ENCODE results near the gene CARD14. TPM values are rescaled to one million over a fixed set of nuclear protein-coding genes. Genes with fewer than 3 reads are reported as not detected.
A peak's percentile ranks its signal among the peaks of the same experiment; 100 is the strongest.

CARD14 gene
- total and polyA plus RNA-seq, 2 of the 13 experiments (the other 11 are each of a cell fraction or from before 2014, with no cell fraction given), result 0.11 TPM; not detected in 1

DNA sequence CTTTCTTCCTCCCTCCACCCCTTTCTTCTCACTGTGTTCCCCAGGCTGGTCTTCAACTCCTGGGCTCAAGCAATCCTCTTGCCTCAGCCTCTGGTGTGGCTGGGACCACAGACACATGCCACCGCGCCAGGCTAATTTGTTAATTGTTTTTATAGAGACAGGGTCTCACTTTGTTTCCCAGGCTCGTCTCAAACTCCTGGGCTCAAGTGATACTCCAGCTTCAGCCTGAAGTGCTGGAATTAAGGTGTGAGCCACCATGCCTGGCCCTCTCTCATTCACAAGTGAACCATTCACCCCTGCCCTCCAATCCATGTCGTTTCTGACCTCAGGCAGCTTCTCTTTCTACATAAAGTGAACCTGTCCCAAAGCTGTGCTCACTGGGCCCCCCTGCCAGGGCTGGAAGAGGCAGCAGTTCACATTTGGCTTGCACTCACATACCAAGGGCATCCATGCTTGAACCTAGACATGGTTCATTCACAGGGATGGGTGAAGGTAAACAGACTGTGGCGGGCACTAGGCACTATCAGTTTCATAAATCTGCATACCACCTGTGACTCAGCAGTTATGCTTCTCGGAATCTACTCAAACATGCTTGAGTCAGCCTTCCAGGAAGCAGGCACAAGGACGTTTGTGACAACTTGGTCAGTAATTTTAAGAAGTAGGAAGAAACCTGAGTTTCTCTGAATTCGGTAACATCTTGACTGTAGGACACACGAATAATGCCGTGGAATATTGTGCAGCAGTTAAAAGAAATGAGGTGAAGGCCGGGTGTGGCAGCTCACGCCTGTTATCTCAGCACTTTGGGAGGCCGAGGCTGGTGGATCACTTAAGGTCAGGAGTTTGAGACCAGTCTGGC lies 84.8 kb downstream of the CARD14 start (continued):
- TF ChIP-seq MAFF (IDR thresholded peaks at IDR 0.05; ENCODE audit: low read depth, low read length) (peak; percentile 96), ZNF777 (CRISPR knock-in tag; IDR thresholded peaks at IDR 0.05) (no peak), ZNF546 (CRISPR knock-in tag; conservative IDR thresholded peaks at IDR 0.05) (no peak), IKZF4 (CRISPR knock-in tag; IDR thresholded peaks at IDR 0.05; ENCODE audit: borderline replicate concordance, low read depth, not compliant biosample characterization) (no peak), SOX13 (IDR thresholded peaks at IDR 0.05) (no peak), SOX13 (CRISPR knock-in tag; conservative IDR thresholded peaks at IDR 0.05 in 1 of 2, IDR thresholded peaks at IDR 0.05 in 1 of 2) (peak in 1 of 2 experiments; percentile 57; a peak in 1 of 4 replicates), HNRNPH1 (optimal IDR thresholded peaks at IDR 0.05; ENCODE audit: low read depth, low read length) (no peak), HNF4A (CRISPR knock-in tag; IDR thresholded peaks at IDR 0.05) (0 out of 2 replicates have a peak, but pooled peaks have one; percentile 16), GATAD1 (CRISPR knock-in tag; IDR thresholded peaks at IDR 0.05) (0 out of 2 replicates have a peak, but pooled peaks have one; percentile 24), ARNT (IDR thresholded peaks at IDR 0.05) (no peak), ATRX (CRISPR knock-in tag; IDR thresholded peaks at IDR 0.05; ENCODE audit: borderline replicate concordance) (no peak), ZBTB21 (CRISPR knock-in tag; IDR thresholded peaks at IDR 0.05) (no peak), ZNF33B (CRISPR knock-in tag; IDR thresholded peaks at IDR 0.05) (no peak)
- TF ChIP-seq, protein P1, sequence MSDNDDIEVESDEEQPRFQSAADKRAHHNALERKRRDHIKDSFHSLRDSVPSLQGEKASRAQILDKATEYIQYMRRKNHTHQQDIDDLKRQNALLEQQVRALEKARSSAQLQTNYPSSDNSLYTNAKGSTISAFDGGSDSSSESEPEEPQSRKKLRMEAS (IDR thresholded peaks at IDR 0.05), result 0 out of 2 replicates have a peak, but pooled peaks have one; percentile 29
- TF ChIP-seq, protein P2, sequence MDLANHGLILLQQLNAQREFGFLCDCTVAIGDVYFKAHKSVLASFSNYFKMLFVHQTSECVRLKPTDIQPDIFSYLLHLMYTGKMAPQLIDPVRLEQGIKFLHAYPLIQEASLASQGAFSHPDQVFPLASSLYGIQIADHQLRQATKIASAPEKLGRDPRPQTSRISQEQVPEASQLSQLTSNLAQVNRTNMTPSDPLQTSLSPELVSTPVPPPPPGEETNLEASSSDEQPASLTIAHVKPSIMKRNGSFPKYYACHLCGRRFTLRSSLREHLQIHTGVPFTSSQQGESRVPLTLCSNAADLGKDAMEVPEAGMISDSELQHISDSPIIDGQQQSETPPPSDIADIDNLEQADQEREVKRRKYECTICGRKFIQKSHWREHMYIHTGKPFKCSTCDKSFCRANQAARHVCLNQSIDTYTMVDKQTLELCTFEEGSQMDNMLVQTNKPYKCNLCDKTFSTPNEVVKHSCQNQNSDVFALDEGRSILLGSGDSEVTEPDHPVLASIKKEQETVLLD (CRISPR knock-in tag; IDR thresholded peaks at IDR 0.05; ENCODE audit: low read depth), result no peak
- TF ChIP-seq, protein P3, sequence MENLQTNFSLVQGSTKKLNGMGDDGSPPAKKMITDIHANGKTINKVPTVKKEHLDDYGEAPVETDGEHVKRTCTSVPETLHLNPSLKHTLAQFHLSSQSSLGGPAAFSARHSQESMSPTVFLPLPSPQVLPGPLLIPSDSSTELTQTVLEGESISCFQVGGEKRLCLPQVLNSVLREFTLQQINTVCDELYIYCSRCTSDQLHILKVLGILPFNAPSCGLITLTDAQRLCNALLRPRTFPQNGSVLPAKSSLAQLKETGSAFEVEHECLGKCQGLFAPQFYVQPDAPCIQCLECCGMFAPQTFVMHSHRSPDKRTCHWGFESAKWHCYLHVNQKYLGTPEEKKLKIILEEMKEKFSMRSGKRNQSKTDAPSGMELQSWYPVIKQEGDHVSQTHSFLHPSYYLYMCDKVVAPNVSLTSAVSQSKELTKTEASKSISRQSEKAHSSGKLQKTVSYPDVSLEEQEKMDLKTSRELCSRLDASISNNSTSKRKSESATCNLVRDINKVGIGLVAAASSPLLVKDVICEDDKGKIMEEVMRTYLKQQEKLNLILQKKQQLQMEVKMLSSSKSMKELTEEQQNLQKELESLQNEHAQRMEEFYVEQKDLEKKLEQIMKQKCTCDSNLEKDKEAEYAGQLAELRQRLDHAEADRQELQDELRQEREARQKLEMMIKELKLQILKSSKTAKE (CRISPR knock-in tag; IDR thresholded peaks at IDR 0.05; ENCODE audit: borderline replicate concordance), result 0 out of 2 replicates have a peak, but pooled peaks have one; percentile 23
- TF ChIP-seq, protein P4, sequence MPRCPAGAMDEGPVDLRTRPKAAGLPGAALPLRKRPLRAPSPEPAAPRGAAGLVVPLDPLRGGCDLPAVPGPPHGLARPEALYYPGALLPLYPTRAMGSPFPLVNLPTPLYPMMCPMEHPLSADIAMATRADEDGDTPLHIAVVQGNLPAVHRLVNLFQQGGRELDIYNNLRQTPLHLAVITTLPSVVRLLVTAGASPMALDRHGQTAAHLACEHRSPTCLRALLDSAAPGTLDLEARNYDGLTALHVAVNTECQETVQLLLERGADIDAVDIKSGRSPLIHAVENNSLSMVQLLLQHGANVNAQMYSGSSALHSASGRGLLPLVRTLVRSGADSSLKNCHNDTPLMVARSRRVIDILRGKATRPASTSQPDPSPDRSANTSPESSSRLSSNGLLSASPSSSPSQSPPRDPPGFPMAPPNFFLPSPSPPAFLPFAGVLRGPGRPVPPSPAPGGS (CRISPR knock-in tag; IDR thresholded peaks at IDR 0.05), result peak; percentile 60; the same call in 1 of the 2 replicates
- TF ChIP-seq, protein P5, sequence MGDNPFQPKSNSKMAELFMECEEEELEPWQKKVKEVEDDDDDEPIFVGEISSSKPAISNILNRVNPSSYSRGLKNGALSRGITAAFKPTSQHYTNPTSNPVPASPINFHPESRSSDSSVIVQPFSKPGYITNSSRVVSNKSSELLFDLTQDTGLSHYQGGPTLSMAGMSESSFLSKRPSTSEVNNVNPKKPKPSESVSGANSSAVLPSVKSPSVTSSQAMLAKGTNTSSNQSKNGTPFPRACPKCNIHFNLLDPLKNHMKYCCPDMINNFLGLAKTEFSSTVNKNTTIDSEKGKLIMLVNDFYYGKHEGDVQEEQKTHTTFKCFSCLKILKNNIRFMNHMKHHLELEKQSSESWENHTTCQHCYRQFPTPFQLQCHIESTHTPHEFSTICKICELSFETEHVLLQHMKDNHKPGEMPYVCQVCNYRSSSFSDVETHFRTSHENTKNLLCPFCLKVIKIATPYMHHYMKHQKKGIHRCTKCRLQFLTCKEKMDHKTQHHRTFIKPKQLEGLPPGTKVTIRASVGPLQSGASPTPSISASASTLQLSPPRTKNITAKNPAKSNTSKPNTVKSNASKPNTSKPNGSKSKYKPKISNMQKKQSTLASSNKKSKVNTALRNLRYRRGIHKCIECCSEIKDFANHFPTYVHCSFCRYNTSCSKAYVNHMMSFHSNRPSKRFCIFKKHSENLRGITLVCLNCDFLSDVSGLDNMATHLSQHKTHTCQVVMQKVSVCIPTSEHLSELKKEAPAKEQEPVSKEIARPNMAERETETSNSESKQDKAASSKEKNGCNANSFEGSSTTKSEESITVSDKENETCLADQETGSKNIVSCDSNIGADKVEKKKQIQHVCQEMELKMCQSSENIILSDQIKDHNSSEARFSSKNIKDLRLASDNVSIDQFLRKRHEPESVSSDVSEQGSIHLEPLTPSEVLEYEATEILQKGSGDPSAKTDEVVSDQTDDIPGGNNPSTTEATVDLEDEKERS (CRISPR knock-in tag; IDR thresholded peaks at IDR 0.05), result no peak
- TF ChIP-seq, protein P6, sequence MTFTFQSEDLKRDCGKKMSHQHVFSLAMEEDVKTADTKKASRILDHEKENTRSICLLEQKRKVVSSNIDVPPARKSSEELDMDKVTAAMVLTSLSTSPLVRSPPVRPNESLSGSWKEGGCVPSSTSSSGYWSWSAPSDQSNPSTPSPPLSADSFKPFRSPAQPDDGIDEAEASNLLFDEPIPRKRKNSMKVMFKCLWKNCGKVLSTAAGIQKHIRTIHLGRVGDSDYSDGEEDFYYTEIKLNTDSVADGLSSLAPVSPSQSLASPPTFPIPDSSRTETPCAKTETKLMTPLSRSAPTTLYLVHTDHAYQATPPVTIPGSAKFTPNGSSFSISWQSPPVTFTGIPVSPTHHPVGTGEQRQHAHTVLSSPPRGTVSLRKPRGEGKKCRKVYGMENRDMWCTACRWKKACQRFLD (CRISPR knock-in tag; IDR thresholded peaks at IDR 0.05; ENCODE audit: borderline replicate concordance), result no peak
